ENCODE data around the gene SSBP3. TPM values are rescaled to one million over a fixed set of nuclear protein-coding genes. Genes with fewer than 3 reads are reported as not detected.

The SSBP3 gene
- total RNA-seq, 4 donors from 2014 or later = 32.8 to 63.4 (median 47.4) TPM

- TF ChIP-seq POLR2AphosphoS5 (IDR thresholded peaks at IDR 0.05) (no peak), EP300 (IDR thresholded peaks at IDR 0.05) (no peak), POLR2A (IDR thresholded peaks at IDR 0.05; ENCODE audit: low read depth) (no peak), CTCF (IDR thresholded peaks at IDR 0.05) (no peak)
- H3K9me3 ChIP-seq = no peaks in the 10 kb centered on the region
- peaks cover 64 to 73% (median 67%) of the 10 kb centered on the region in 4 donors for H3K4me1 ChIP-seq
- intact Hi-C loops (cut with DNase I) = no loop called here
- DNase-seq (ENCODE audit: extremely low spot score) = no peak
- H3K27me3 ChIP-seq = no peaks in the 10 kb centered on the region
- no peak overlapping the region for H3K27ac ChIP-seq (replicated peaks in 1 of 4)
- no peak overlapping the region for H3K4me3 ChIP-seq
- H3K36me3 ChIP-seq = peaks cover 0 to 12% (median 1%) of the 10 kb centered on the region in 4 donors
- WGBS = 89% methylated on average over 4 of the region's 4 CpGs
Observed at GRCh38 chr1:54381524-54381923, 24.7 kb downstream of the SSBP3 start.

DNA sequence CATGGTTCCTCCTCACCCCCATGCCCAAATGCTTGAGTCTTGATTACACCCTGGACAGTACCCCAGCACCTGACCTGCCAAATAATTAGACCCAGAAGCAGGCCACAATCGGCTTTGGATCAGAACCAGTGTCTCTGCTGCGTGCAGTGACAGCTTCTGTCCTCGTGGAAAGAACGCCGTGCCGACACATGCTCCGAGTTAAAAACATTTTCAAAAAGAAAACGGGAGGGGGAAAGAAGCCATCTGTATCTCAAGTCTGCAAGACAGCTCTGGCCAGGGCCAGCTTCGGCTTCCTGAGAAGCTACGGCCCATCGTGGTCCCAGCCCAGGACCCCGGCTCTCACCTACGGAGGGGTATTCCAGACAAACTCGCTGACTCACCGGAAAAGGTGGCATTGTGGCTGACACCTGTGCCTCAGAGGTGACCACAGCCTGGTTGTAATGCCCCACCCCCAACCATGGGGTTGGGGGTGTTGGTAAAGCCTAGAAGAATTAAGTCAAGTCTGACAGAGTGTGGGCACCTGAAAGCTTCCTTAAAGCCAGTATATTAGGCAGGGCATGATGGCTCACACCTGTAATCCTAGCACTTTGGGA is 25.8 kb downstream of the SSBP3 start:
- Histone ChIP-seq H3K27ac (replicated peaks in 1 of 4) (peak overlapping the region in 1 of 4 donors; percentile 19), H3K27me3 (no peaks in the 10 kb centered on the region), H3K9me3 (no peaks in the 10 kb centered on the region), H3K4me1 (peaks cover 65 to 74% (median 67%) of the 10 kb centered on the region in 4 donors), H3K36me3 (peaks cover 0 to 12% (median 0%) of the 10 kb centered on the region in 4 donors), H3K4me3 (no peak overlapping the region)
- intact Hi-C loops (cut with DNase I) = no loop called here
- DNase-seq (ENCODE audit: extremely low spot score) = no peak
- TF ChIP-seq POLR2AphosphoS5 (IDR thresholded peaks at IDR 0.05) (no peak), CTCF (IDR thresholded peaks at IDR 0.05) (no peak)
- WGBS = 41% methylated on average over 8 of the region's 15 CpGs

GRCh38 chr1:54379555-54380289 is 26.5 kb downstream of the SSBP3 start:
- WGBS = 70% methylated on average over 22 of the region's 23 CpGs
- Histone ChIP-seq H3K27me3 (no peaks in the 10 kb centered on the region), H3K4me1 (peaks cover 65 to 74% (median 67%) of the 10 kb centered on the region in 4 donors), H3K4me3 (no peak overlapping the region), H3K36me3 (peaks cover 0 to 12% (median 0%) of the 10 kb centered on the region in 4 donors), H3K9me3 (no peaks in the 10 kb centered on the region), H3K27ac (replicated peaks in 1 of 4) (peak overlapping the region in 1 of 4 donors; percentile 19)
- intact Hi-C loops (cut with DNase I) = no loop called here
- TF ChIP-seq EP300 (IDR thresholded peaks at IDR 0.05) = no peak
- no peak for TF ChIP-seq CTCF (IDR thresholded peaks at IDR 0.05)
- TF ChIP-seq POLR2A (IDR thresholded peaks at IDR 0.05; ENCODE audit: low read depth) = no peak
- no peak for TF ChIP-seq POLR2AphosphoS5 (IDR thresholded peaks at IDR 0.05)
- DNase-seq (ENCODE audit: extremely low spot score) = no peak

GRCh38 chr1:54378874-54379554 is 27.2 kb downstream of the SSBP3 start:
- no peak overlapping the region for H3K27ac ChIP-seq (replicated peaks in 1 of 4)
- WGBS = 83% methylated on average over 16 of the region's 16 CpGs
- H3K4me3 ChIP-seq = no peak overlapping the region
- peaks cover 0 to 12% (median 0%) of the 10 kb centered on the region in 4 donors for H3K36me3 ChIP-seq
- TF ChIP-seq CTCF (IDR thresholded peaks at IDR 0.05) (no peak), POLR2AphosphoS5 (IDR thresholded peaks at IDR 0.05) (no peak)
- intact Hi-C loops (cut with DNase I) = no loop called here
- no peaks in the 10 kb centered on the region for H3K9me3 ChIP-seq
- peaks cover 61 to 75% (median 67%) of the 10 kb centered on the region in 4 donors for H3K4me1 ChIP-seq
- H3K27me3 ChIP-seq = no peaks in the 10 kb centered on the region
- DNase-seq (ENCODE audit: extremely low spot score) = no peak
